ENCODE measurements around the gene ZBTB11.
"Not testable (repeated sequence)": the region's sequence is repeated elsewhere in the genome, so short reads cannot be mapped to it uniquely, and the experiment has no call there.

Gene ZBTB11

GRCh38 chr3:101634591-101635196 lies 42.2 kb downstream of the ZBTB11 start:
- Histone ChIP-seq H3K9me3 (ENCODE audit: control insufficient read depth, low read length) (no peaks in the 10 kb centered on the region), H3K9ac (no peak overlapping the region), H2AFZ (no peak overlapping the region), H3K27me3 (ENCODE audit: control insufficient read depth, insufficient read depth, low read length) (no peaks in the 10 kb centered on the region), H3K36me3 (ENCODE audit: control insufficient read depth, insufficient read depth, low read length) (no peaks in the 10 kb centered on the region), H3K27ac (no peak overlapping the region), H3K4me3 (ENCODE audit: low read depth, low read length) (no peak overlapping the region), H3K4me1 (no peaks in the 10 kb centered on the region), H3K79me2 (no peaks in the 10 kb centered on the region), H3K4me2 (ENCODE audit: low read length) (no peak overlapping the region)
- no peak for TF ChIP-seq CTCF (IDR thresholded peaks at IDR 0.05)

- TF ChIP-seq CTCF (IDR thresholded peaks at IDR 0.05) = no peak
- H3K27me3 ChIP-seq (ENCODE audit: control insufficient read depth, insufficient read depth, low read length) = no peaks in the 10 kb centered on the region
- H3K4me2 ChIP-seq (ENCODE audit: low read length) = no peak overlapping the region
- no peaks in the 10 kb centered on the region for H3K79me2 ChIP-seq
- H3K36me3 ChIP-seq (ENCODE audit: control insufficient read depth, insufficient read depth, low read length) = no peaks in the 10 kb centered on the region
- no peaks in the 10 kb centered on the region for H3K9me3 ChIP-seq (ENCODE audit: control insufficient read depth, low read length)
- H3K4me3 ChIP-seq (ENCODE audit: low read depth, low read length) = no peak overlapping the region
- H2AFZ ChIP-seq = no peak overlapping the region
- H3K27ac ChIP-seq = no peak overlapping the region
- H3K4me1 ChIP-seq = no peaks in the 10 kb centered on the region
- no peak overlapping the region for H3K9ac ChIP-seq
Measured at GRCh38 chr3:101633186-101633585, 43.7 kb downstream of the ZBTB11 start.

GRCh38 chr3:101632586-101632985 lies 44.3 kb downstream of the ZBTB11 start:
- H3K79me2 ChIP-seq = no peaks in the 10 kb centered on the region
- no peaks in the 10 kb centered on the region for H3K4me1 ChIP-seq
- no peak overlapping the region for H2AFZ ChIP-seq
- H3K36me3 ChIP-seq (ENCODE audit: control insufficient read depth, insufficient read depth, low read length) = no peaks in the 10 kb centered on the region
- no peaks in the 10 kb centered on the region for H3K9me3 ChIP-seq (ENCODE audit: control insufficient read depth, low read length)
- H3K4me2 ChIP-seq (ENCODE audit: low read length) = no peak overlapping the region
- no peaks in the 10 kb centered on the region for H3K27me3 ChIP-seq (ENCODE audit: control insufficient read depth, insufficient read depth, low read length)
- no peak overlapping the region for H3K27ac ChIP-seq
- no peak overlapping the region for H3K4me3 ChIP-seq (ENCODE audit: low read depth, low read length)
- TF ChIP-seq CTCF (IDR thresholded peaks at IDR 0.05) = no peak
- no peak overlapping the region for H3K9ac ChIP-seq

- not testable (repeated sequence) for H3K4me1 ChIP-seq; H3K9ac ChIP-seq; H3K27ac ChIP-seq; H3K79me2 ChIP-seq; H3K4me3 ChIP-seq (ENCODE audit: low read depth, low read length); H2AFZ ChIP-seq; H3K27me3 ChIP-seq (ENCODE audit: control insufficient read depth, insufficient read depth, low read length); H3K4me2 ChIP-seq (ENCODE audit: low read length); H3K9me3 ChIP-seq (ENCODE audit: control insufficient read depth, low read length); H3K36me3 ChIP-seq (ENCODE audit: control insufficient read depth, insufficient read depth, low read length)
Measured at GRCh38 chr3:101631959-101632358, 45.0 kb downstream of the ZBTB11 start.

GRCh38 chr3:101631098-101631796 lies 45.7 kb downstream of the ZBTB11 start:
- Histone ChIP-seq H3K4me3 (ENCODE audit: low read depth, low read length) (no peak overlapping the region), H3K4me2 (ENCODE audit: low read length) (no peak overlapping the region), H3K9me3 (ENCODE audit: control insufficient read depth, low read length) (no peaks in the 10 kb centered on the region), H3K4me1 (no peaks in the 10 kb centered on the region), H3K9ac (no peak overlapping the region), H3K27ac (no peak overlapping the region), H3K79me2 (no peaks in the 10 kb centered on the region), H3K36me3 (ENCODE audit: control insufficient read depth, insufficient read depth, low read length) (no peaks in the 10 kb centered on the region), H2AFZ (no peak overlapping the region), H3K27me3 (ENCODE audit: control insufficient read depth, insufficient read depth, low read length) (no peaks in the 10 kb centered on the region)
- TF ChIP-seq CTCF (IDR thresholded peaks at IDR 0.05) = no peak
